Measurements from ENCODE around the gene KIF2C.
"Not testable (repeated sequence)": the region's sequence is repeated elsewhere in the genome, so short reads cannot be mapped to it uniquely, and the experiment has no call there.

KIF2C gene

GRCh38 chr1:44808938-44809917 is 69.6 kb downstream of the KIF2C start:
- Histone ChIP-seq H3K4me1 (ENCODE audit: control insufficient read depth, insufficient read depth, low read length) (peaks cover 40% of the 10 kb centered on the region), H3K4me3 (ENCODE audit: low read depth, low read length) (no peak overlapping the region), H3K27me3 (ENCODE audit: control insufficient read depth, insufficient read depth, low read length) (0 out of 2 replicates have a peak, but pooled peaks cover 4% of the 10 kb centered on the region), H3K9me3 (ENCODE audit: control insufficient read depth, insufficient read depth, low read length) (no peaks in the 10 kb centered on the region), H3K36me3 (ENCODE audit: control insufficient read depth, insufficient read depth, low read length) (peaks cover 17% of the 10 kb centered on the region), H3K9ac (ENCODE audit: low read depth, low read length) (no peak overlapping the region), H3K27ac (ENCODE audit: low read depth, low read length) (peak overlapping the region; percentile 98)

- no peaks in the 10 kb centered on the region for H3K9me3 ChIP-seq (ENCODE audit: control insufficient read depth, insufficient read depth, low read length)
- H3K36me3 ChIP-seq (ENCODE audit: control insufficient read depth, insufficient read depth, low read length): peaks cover 13% of the 10 kb centered on the region
- no peak overlapping the region for H3K27ac ChIP-seq (ENCODE audit: low read depth, low read length)
- no peak overlapping the region for H3K4me3 ChIP-seq (ENCODE audit: low read depth, low read length)
- peaks cover 40% of the 10 kb centered on the region for H3K4me1 ChIP-seq (ENCODE audit: control insufficient read depth, insufficient read depth, low read length)
- no peak overlapping the region for H3K9ac ChIP-seq (ENCODE audit: low read depth, low read length)
- H3K27me3 ChIP-seq (ENCODE audit: control insufficient read depth, insufficient read depth, low read length): 0 out of 2 replicates have a peak, but pooled peaks cover 4% of the 10 kb centered on the region
These were observed 70.6 kb downstream of the KIF2C start for GRCh38 chr1:44810101-44810761.

- not testable (repeated sequence) for H3K9me3 ChIP-seq (ENCODE audit: control insufficient read depth, insufficient read depth, low read length); H3K9ac ChIP-seq (ENCODE audit: low read depth, low read length); H3K4me3 ChIP-seq (ENCODE audit: low read depth, low read length); H3K27ac ChIP-seq (ENCODE audit: low read depth, low read length); H3K27me3 ChIP-seq (ENCODE audit: control insufficient read depth, insufficient read depth, low read length)
- Histone ChIP-seq H3K4me1 (ENCODE audit: control insufficient read depth, insufficient read depth, low read length) (peaks cover 40% of the 10 kb centered on the region), H3K36me3 (ENCODE audit: control insufficient read depth, insufficient read depth, low read length) (peaks cover 10% of the 10 kb centered on the region; the same call in 1 of the 2 replicates)
These were observed 71.1 kb downstream of the KIF2C start for GRCh38 chr1:44810762-44811105.

- H3K4me1 ChIP-seq (ENCODE audit: control insufficient read depth, insufficient read depth, low read length): peaks cover 40% of the 10 kb centered on the region
- H3K9ac ChIP-seq (ENCODE audit: low read depth, low read length): no peak overlapping the region
These were observed 71.6 kb downstream of the KIF2C start for GRCh38 chr1:44811234-44811633.

GRCh38 chr1:44812822-44813543 is 73.3 kb downstream of the KIF2C start:
- Histone ChIP-seq H3K4me1 (ENCODE audit: control insufficient read depth, insufficient read depth, low read length) (peaks cover 26% of the 10 kb centered on the region), H3K36me3 (ENCODE audit: control insufficient read depth, insufficient read depth, low read length) (no peaks in the 10 kb centered on the region), H3K27me3 (ENCODE audit: control insufficient read depth, insufficient read depth, low read length) (0 out of 2 replicates have a peak, but pooled peaks cover 4% of the 10 kb centered on the region), H3K9ac (ENCODE audit: low read depth, low read length) (no peak overlapping the region), H3K27ac (ENCODE audit: low read depth, low read length) (no peak overlapping the region), H3K4me3 (ENCODE audit: low read depth, low read length) (peak overlapping the region; percentile 59), H3K9me3 (ENCODE audit: control insufficient read depth, insufficient read depth, low read length) (no peaks in the 10 kb centered on the region)

More at GRCh38 chr1:44811234-44811633, 71.6 kb downstream of the KIF2C start:
- no peak overlapping the region for H3K4me3 ChIP-seq (ENCODE audit: low read depth, low read length)
- no peaks in the 10 kb centered on the region for H3K9me3 ChIP-seq (ENCODE audit: control insufficient read depth, insufficient read depth, low read length)
- H3K27ac ChIP-seq (ENCODE audit: low read depth, low read length): no peak overlapping the region
- H3K36me3 ChIP-seq (ENCODE audit: control insufficient read depth, insufficient read depth, low read length): peaks cover 7% of the 10 kb centered on the region; the same call in 1 of the 2 replicates
- 0 out of 2 replicates have a peak, but pooled peaks cover 4% of the 10 kb centered on the region for H3K27me3 ChIP-seq (ENCODE audit: control insufficient read depth, insufficient read depth, low read length)

- not testable (repeated sequence) for H3K9me3 ChIP-seq (ENCODE audit: control insufficient read depth, insufficient read depth, low read length); H3K4me3 ChIP-seq (ENCODE audit: low read depth, low read length); H3K27me3 ChIP-seq (ENCODE audit: control insufficient read depth, insufficient read depth, low read length); H3K27ac ChIP-seq (ENCODE audit: low read depth, low read length); H3K36me3 ChIP-seq (ENCODE audit: control insufficient read depth, insufficient read depth, low read length); H3K9ac ChIP-seq (ENCODE audit: low read depth, low read length)
- H3K4me1 ChIP-seq (ENCODE audit: control insufficient read depth, insufficient read depth, low read length): peaks cover 12% of the 10 kb centered on the region; the same call in 1 of the 2 replicates
These were observed 76.3 kb downstream of the KIF2C start for GRCh38 chr1:44815926-44816325.

GRCh38 chr1:44817307-44817706 is 77.7 kb downstream of the KIF2C start:
- Histone ChIP-seq H3K4me1 (ENCODE audit: control insufficient read depth, insufficient read depth, low read length) (peaks cover 12% of the 10 kb centered on the region; the same call in 1 of the 2 replicates), H3K27ac (ENCODE audit: low read depth, low read length) (no peak overlapping the region)

More at GRCh38 chr1:44817307-44817706, 77.7 kb downstream of the KIF2C start:
- H3K36me3 ChIP-seq (ENCODE audit: control insufficient read depth, insufficient read depth, low read length): no peaks in the 10 kb centered on the region
- H3K4me3 ChIP-seq (ENCODE audit: low read depth, low read length): no peak overlapping the region
- H3K27me3 ChIP-seq (ENCODE audit: control insufficient read depth, insufficient read depth, low read length): 0 out of 2 replicates have a peak, but pooled peaks cover 4% of the 10 kb centered on the region
- no peaks in the 10 kb centered on the region for H3K9me3 ChIP-seq (ENCODE audit: control insufficient read depth, insufficient read depth, low read length)
- no peak overlapping the region for H3K9ac ChIP-seq (ENCODE audit: low read depth, low read length)
